NCI-H187 (cell line): ENCODE data around the gene CDH4.

Source experiments
- DNase-seq, 2 experiments: peaks; one replicate each; lab custom pipeline; 2025; lab: John Stamatoyannopoulos, UW

CDH4 gene

DNA sequence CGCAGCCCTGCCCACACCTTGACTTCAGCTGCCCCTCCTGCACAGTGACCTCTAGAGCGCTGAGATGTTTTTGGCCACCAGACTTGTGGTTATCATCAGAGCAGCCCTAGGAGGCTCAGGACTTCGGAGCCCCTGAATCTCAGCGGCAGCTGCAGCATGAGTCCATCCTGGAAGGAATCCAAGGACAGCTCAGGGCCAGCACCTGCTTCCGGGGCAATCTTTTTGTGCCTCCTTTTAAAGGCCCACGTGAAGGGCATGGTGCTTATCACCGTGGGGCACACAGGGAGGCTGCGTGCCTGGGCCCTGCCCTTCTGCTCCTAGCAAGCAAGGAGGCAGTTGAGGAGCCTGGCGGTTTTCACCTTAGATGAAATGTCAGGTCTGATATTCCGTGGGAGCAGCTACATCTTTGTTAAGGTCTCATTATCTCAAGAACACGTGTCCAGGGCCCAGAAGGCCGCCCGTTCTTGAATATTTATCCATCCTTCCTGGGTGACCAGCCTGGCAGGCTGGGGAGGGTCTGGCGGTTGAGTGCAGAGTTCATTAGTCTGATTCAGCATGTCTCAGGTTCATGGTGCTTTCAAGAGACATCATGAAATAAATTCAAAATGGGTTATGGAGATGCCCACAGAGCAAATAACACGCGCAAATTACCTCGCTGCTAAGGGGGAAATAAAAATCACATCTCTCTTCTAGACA, 421.2 kb downstream of the CDH4 start:
- no peak for DNase-seq

DNA sequence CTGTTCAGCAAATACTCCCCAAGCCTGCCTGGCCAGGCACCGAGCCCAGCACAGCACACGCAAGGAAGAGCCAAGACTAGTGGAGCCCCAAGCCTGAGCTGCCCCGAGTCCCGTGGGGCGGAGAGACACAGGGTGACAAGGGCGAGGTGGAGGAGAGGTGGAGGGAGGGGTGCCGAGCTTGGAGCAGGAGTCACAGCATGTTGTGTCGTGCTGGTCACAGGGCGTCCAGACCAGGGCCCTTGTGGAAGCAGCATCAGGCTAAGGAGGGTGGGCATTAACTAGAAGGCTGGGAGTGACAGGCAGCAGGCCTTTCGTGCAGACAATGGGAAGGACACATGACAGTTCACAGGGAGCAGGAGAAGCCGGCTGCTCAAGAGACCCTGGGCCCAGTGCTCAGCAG, 422.1 kb downstream of the CDH4 start:
- no peak for DNase-seq

DNA sequence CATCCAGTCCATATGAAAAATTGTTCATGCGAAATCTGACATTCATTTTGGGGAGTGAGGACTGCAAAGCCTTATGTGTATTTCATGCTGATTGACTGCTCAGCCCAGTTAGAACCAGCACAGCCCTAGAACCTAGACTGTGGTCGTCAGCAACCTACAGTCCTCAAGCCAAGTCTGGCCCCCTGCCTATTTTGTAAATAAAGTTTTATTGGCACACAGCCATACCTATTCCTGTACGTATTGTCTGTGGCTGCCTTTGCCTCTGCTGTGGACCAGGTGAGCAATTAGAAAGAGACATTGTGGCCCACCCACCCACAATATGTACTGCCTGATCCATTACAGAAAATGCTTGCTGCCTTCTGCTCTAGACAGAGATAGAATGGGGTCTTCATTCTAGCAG, 422.6 kb downstream of the CDH4 start:
- no peak for DNase-seq

DNA sequence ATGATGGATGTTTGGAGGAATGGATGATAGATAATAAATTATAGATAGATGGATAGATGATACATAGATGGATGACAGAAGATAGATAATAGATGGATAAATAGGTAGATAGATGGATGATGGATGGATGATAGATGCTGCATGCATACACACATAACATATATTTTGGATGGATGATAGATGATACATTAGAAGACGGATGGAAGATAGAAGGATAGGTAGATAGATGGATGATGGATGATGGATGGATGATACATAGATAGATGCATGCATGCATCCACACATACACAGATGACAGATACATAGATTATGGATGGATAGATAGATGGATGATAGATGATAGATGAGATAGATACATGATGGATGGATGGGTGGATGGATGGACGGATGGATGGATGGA, 425.9 kb downstream of the CDH4 start:
- DNase-seq, result no peak

DNA sequence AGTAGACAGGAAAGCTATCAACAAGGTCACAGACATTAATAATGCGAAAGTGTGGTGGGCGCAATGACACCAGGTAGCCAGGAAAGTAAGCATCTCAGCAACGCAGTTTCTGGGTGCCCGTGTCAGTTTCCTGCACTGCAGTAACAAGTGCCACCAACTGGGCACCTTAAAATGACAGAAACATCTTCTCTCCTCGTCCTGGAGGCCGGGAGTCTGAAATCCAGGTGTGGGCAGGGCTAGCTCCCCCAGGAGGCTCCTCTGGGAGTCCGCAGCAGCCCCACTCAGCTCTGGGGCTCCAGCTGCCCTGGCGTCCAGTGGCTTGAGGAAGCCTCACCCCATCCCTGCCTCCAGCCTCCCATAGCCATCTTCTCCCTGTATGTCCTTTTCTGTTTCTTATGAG, 426.4 kb downstream of the CDH4 start:
- DNase-seq, result no peak

DNA sequence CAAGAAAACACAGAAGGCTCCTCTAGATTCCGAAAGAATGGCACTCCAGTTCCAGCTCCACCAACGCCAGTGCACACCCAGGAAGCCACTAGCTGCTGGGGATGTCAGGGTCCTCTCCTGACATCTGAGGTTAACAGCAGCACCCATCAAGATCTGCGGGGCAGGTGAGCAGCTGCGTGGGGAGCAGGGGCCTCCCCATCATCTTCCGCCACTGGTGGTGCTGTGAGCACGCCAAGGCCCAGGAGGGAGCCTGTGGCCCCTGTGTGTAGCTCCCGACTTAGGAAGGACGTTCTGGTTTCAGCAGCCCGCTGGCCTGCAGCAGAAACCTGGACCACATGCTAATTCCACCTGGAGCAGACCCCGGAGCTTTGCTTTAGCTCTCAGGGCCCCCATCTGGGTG, 427.4 kb downstream of the CDH4 start:
- no peak for DNase-seq

DNA sequence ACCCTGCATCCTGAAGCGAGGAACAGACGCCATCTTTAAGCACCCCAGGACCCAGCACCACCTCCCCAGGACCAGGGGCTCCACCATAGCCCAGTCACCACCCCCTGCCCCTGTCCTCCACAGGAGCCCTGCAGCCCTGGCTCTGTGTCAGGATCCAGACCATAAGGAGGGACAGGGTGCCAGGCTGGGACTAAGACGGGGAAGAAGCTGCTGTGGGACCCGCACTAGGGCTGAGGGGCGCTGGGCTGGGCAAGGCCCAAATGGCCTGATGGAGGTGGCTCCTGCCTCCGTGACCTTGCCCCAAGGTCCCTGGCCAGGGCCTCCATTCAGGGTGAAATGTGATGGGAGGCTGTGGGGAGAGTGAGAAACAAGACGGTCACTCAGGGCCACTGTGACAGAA, 428.0 kb downstream of the CDH4 start:
- no peak for DNase-seq

DNA sequence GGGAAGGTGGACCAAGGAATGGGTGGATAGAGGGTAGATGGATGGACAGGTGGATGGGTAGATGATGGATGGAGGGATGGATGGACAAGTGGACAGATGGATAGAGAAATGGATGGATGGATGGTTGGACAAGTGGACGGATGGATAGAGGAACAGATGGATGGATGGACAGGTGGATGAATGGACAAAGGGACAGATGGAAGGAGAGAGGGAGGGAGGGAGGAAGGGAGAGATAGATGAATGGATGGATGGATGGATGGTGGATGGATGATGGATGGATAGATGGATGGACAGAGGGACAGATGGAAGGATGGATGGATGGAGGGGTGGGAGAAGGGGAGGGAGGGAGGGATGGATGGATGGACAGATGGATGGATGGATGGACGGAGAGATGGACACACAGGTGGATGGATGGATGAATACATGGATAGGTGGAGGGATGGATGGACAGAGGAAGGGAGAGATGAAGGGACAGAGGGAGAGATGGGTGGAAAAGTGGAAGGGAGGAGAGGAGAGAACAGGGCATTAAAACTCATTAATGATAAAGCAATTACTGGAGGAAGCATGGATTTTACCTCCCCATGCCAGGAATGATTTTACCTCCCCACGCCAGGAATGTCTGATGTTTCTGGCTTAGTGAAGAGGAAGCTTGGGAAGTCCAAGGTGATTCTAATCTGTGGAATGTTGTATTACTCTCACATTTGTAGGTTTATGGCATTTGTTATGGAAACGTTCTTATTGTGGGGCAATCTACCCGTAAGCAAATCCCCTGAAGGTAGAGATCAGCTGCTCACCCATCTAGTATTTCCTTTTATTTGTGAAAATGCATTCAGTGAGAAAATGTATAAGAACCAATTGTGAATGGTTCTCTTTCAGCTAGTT, 430.3 kb downstream of the CDH4 start:
- no peak for DNase-seq

GRCh38 chr20:61682996-61683681, 431.1 kb downstream of the CDH4 start:
- no peak for DNase-seq

GRCh38 chr20:61683721-61684120, 431.7 kb downstream of the CDH4 start:
- DNase-seq, result peak; percentile 84 to 85

GRCh38 chr20:61684136-61684535, 432.1 kb downstream of the CDH4 start:
- no peak for DNase-seq

DNA sequence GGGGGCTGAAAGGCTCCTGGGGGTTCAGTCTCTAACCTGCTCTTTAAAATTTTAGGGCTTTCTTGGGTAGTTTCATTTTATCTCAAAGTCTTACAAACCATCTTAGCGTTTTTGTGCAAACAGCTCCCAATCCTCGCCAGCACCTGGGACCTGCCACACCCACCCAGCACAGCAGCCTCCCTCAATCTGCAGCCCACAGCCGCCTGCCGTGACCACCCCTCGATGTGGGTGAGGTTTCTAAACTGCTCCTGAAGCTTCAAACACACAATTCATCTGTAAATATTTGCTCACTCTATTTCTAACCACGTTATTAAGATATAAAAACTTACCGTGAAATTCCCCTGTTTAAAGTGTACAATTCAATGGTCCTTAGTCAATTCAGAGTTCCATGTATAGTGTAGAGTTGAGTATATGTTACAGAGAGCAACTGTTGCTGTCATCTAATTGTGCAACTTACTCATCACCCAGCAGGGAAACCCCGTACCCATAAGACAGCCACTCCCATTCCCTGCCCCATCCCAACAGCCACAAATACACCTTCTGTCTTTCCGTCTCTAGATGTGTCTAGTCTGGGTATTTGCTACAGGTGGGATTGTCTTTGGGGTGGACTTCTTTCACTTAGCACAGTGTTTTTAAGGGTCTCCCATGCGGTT, 432.6 kb downstream of the CDH4 start:
- DNase-seq, result peak in 1 of 2 experiments; percentile 54

- no peak for DNase-seq
These were observed 433.4 kb downstream of the CDH4 start for GRCh38 chr20:61685462-61685861.

GRCh38 chr20:61686051-61686936, 434.2 kb downstream of the CDH4 start:
- no peak for DNase-seq

DNA sequence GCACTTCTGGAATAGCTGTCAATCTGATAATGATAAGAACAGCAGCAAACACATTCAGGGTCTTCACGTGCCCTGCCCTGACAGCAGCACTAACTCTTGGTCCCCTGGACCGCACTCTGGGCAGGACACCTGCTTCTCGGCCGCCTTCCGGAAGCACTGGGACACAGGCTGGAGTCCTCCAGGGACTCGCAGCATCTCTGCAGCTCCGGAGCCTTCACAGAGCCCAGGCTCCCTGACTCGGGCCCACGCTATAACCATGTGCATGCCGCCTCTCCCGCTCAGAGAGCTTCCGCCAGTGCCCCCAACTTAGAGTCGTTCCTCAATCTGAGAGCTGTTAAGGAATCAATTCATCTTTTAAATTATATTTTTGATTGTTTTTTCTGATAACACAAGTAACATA, 436.4 kb downstream of the CDH4 start:
- no peak for DNase-seq

GRCh38 chr20:61690150-61690549, 438.1 kb downstream of the CDH4 start:
- no peak for DNase-seq

DNA sequence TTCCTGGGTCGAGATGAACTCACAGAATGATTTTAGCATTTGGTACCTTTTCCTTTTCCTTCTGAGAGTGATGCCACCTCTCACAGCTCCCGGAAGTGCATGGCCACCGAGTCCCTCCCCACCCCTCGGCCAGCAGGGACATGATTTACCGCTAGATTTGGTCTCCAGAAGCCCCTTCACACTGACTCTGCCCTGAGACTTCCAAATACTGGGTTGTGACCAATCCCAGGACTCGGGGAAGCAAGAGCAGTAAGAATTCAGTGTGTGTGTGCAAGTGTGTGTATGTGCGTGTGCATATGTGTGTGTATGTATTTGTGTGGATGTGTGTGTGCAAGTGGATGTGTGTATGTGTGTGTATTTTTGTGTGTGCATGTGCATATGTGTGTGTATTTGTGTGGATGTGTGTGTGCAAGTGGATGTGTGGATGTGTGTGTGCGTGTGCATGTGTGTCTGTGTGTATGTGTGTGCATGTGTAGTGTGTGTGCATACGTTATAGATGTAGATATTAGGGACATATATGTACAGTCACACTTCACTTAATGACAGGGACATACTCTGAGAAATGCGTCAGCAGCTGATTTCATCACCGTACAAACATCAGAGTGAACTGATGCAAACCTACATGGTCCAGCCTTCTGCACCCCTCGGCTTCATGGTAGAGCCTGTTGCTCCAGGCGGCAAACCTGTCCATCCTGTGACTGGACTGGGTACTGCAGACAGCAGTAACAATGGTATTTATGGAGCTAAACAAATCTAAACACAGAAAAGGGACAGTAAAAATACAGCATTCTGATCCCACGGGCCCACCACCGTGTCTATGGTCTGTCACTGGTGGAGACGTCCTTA, 439.2 kb downstream of the CDH4 start:
- no peak for DNase-seq

GRCh38 chr20:61691978-61692377, 439.9 kb downstream of the CDH4 start:
- no peak for DNase-seq

GRCh38 chr20:61692479-61692878, 440.4 kb downstream of the CDH4 start:
- DNase-seq, result no peak

- no peak for DNase-seq
These were observed 441.1 kb downstream of the CDH4 start for GRCh38 chr20:61693055-61693600.
